Right lobe of liver (tissue), 6 donors: ENCODE data around the gene FEV. TPM values are rescaled to one million over a fixed set of nuclear protein-coding genes. Genes with fewer than 3 reads are reported as not detected.

ENCODE experiments used
- ATAC-seq, 4 donors: fragments of 200-7000 bp; cut with Tn5 transposase; one replicate each; pipeline ENCODE4 v1.9.1; 2020; ENCODE audit warnings: mild to moderate bottlenecking in 4 of 4, moderate library complexity in 4 of 4
- DNase-seq, 3 donors: peaks; one replicate each; pipeline ENCODE4 v3.0.0-alpha.2; 2020
- H3K27ac ChIP-seq, 3 donors: fragments of 200-600 bp; one replicate each; pipeline ENCODE4 v1.8.0; 2022
- H3K27me3 ChIP-seq, 2 donors: fragments of 200-600 bp; one replicate each; pipeline ENCODE4 v1.8.0; 2022
- H3K36me3 ChIP-seq, 4 donors: fragments of 200-600 bp; sonication (generic) in 1 of 4; one replicate each; pipeline versions ENCODE4 v1.5.1 to v1.8.0; 2017 to 2022; ENCODE audit warnings: control low read depth in 1 of 4
- H3K4me1 ChIP-seq, 4 donors: fragments of 200-600 bp; sonication (generic) in 1 of 4; one replicate each; pipeline versions ENCODE4 v1.5.1 to v1.8.0; 2017 to 2022; ENCODE audit warnings: control low read depth in 1 of 4
- H3K4me3 ChIP-seq, 3 donors: fragments of 200-600 bp; one replicate each; pipeline ENCODE4 v1.8.0; 2022
- H3K9me3 ChIP-seq, 4 donors: fragments of 200-600 bp; sonication (generic) in 1 of 4; one replicate each; pipeline versions ENCODE4 v1.5.1 to v1.8.0; 2017 to 2022; ENCODE audit warnings: control low read depth in 1 of 4
- POLR2A ChIP-seq: fragments of 450-650 bp; IDR thresholded peaks from one replicate; pipeline ENCODE4 v1.6.1; 2017; ENCODE audit warnings: antibody characterized with exemption, mild to moderate bottlenecking
- WGBS: methylation state at CpG from one replicate; pipeline ENCODE4 v1.1.6; 2018; ENCODE audit warnings: low coverage, low lambda C conversion rate; ENCODE audit not compliant: insufficient coverage; ENCODE audit errors: missing lambda C conversion rate; 5-methylcytosine and 5-hydroxymethylcytosine counted together
- intact Hi-C, 2 donors: fragments of 100-400 bp; cut with DNase I; formaldehyde crosslinking; loops; one replicate each; pipeline versions ENCODE4 v1.11.2 to v1.14.1; 2022
- total RNA-seq, 6 experiments: library from RNA; depleted of rRNA in 2 of 6; stranded (reverse); fragments of >200 nt in 2 of 6; fragmentation: NEBNext Ultra II Directional in 3 of 6; extraction: Animal tissue kit (Norgen Biotek cat#: 25700) in 3 of 6; gene quantifications; one replicate each; pipeline versions ENCODE4 v1.1.0 to v1.2.4, GENCODE V29; 2016 to 2023
- TF ChIP-seq, protein P1 (sequence below), 4 donors: fragments of 200-600 bp in 3 of 4; fragments of 450-650 bp in 1 of 4; IDR thresholded peaks; one replicate each; pipeline versions ENCODE4 v1.5.1 to v1.8.0; 2016 to 2022; ENCODE audit warnings: antibody characterized with exemption in 4 of 4, mild to moderate bottlenecking in 2 of 4
- donor health status: DM: no; HTN: yes; CAD: no.
- donor health status: DM: no; HTN: no; CAD: no.
- donor health status: DM: no; HTN: no; CAD: no.
- donor health status: DM: no; HTN: yes; CAD: no.
- donor health status: DM: no; HTN: yes; CAD: no.

Gene FEV
- total RNA-seq, 6 experiments from 2014 or later = not detected

DNA sequence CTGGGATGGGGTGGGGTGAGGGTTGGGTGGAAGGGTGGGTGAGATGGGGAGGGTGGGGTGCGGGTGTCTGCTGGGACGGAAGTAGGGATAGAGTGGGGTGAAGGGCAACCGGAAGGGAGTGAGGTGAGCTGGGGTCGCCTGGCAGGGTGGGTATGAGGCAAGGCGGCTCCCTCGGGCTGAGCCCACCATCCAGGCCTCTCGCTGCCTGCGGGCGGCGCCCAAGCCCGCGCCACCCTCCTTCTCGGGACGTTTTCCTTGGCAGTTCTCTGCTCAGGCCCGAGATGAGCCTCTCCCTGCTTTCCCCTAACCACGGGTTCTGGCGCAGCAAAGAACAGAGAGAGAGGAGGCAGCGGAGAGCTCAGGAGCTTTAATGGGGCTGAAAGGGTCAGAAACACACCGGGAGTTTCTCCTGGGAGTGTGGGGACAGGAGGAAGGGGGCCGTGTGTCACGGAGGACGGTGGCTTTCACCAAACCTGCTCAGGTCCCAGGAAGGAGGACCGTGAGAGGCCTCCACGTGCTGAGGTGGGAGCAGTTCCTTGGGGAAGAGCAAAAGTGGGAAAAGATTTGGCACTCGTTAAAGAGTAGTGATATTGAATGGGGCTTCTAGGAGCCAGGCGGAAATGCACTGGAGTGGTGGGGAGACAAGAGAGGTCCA lies 4.1 kb downstream of the FEV start:
- Histone ChIP-seq H3K4me1 (peaks cover 0 to 20% (median 3%) of the 10 kb centered on the region in 4 donors), H3K4me3 (no peak overlapping the region)
- TF ChIP-seq, protein P1, sequence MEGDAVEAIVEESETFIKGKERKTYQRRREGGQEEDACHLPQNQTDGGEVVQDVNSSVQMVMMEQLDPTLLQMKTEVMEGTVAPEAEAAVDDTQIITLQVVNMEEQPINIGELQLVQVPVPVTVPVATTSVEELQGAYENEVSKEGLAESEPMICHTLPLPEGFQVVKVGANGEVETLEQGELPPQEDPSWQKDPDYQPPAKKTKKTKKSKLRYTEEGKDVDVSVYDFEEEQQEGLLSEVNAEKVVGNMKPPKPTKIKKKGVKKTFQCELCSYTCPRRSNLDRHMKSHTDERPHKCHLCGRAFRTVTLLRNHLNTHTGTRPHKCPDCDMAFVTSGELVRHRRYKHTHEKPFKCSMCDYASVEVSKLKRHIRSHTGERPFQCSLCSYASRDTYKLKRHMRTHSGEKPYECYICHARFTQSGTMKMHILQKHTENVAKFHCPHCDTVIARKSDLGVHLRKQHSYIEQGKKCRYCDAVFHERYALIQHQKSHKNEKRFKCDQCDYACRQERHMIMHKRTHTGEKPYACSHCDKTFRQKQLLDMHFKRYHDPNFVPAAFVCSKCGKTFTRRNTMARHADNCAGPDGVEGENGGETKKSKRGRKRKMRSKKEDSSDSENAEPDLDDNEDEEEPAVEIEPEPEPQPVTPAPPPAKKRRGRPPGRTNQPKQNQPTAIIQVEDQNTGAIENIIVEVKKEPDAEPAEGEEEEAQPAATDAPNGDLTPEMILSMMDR (IDR thresholded peaks at IDR 0.05) = no peak
- TF ChIP-seq POLR2A = no peak

DNA sequence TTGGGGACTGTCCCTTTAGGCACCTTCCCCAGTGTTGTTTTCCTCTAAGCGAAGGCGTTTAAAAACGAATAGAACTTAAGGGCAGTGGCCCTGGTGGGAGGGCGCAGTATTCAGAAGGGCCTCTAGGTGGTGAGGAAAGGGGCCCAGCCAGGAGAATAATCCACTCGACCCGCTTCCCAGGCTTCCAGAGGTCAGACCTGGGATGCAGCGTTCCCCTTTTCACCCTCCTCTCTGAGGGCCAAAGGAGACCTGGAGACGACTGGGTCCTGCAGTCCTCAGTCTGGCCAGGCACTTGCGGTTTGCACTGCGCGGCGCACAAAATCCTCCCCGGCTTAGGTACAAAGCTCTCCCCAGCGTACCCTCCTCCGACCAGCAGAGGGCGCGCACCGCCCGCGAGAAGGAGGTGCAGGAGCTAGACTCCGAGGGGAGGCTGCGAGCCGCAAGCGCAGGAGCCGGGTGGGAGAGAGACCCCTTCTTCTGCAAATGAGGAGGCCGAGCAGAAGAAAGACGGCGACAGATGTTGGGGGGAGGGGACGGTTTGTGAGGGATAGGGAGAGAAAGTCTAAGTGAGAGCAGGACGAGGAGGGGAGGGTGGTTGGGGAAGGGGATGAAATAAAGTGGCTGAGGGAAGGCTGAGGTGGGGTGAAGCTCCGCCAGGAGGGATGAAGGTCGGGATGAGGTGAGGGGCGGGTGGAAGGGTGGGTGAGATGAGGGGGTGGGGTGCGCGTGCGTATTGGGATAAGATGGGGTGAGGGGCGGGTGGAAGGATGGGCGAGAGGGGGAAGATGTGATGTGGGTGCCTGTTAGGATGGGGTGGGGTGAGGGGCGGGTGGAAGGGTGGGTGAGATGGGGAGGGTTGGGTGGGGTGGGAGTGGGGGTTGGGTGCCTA lies 4.9 kb downstream of the FEV start:
- Histone ChIP-seq H3K4me1 (peaks cover 0 to 20% (median 3%) of the 10 kb centered on the region in 4 donors), H3K27ac (no peak overlapping the region), H3K27me3 (peaks cover 14 to 31% of the 10 kb centered on the region in 2 donors), H3K36me3 (no peaks in the 10 kb centered on the region), H3K9me3 (no peaks in the 10 kb centered on the region), H3K4me3 (no peak overlapping the region)
- no peak for TF ChIP-seq POLR2A
- TF ChIP-seq, protein P1 (IDR thresholded peaks at IDR 0.05) = peak; percentile 83 to 94 (median 90)
- peak; percentile 92 to 94 (median 93) for ATAC-seq
- WGBS = 1% methylated on average over 35 of the region's 39 CpGs
- intact Hi-C loops = no loop called here
- peak; percentile 82 to 84 (median 83) for DNase-seq

More for the DNA sequence above, 4.1 kb downstream of the FEV start:
- WGBS = 3% methylated on average over 18 of the region's 26 CpGs
- DNase-seq = no peak
- no peak overlapping the region for H3K27ac ChIP-seq
- no peaks in the 10 kb centered on the region for H3K36me3 ChIP-seq
- peaks cover 14 to 35% of the 10 kb centered on the region in 2 donors for H3K27me3 ChIP-seq
- H3K9me3 ChIP-seq = no peaks in the 10 kb centered on the region
- no peak for ATAC-seq
- intact Hi-C loops = no loop called here

DNA sequence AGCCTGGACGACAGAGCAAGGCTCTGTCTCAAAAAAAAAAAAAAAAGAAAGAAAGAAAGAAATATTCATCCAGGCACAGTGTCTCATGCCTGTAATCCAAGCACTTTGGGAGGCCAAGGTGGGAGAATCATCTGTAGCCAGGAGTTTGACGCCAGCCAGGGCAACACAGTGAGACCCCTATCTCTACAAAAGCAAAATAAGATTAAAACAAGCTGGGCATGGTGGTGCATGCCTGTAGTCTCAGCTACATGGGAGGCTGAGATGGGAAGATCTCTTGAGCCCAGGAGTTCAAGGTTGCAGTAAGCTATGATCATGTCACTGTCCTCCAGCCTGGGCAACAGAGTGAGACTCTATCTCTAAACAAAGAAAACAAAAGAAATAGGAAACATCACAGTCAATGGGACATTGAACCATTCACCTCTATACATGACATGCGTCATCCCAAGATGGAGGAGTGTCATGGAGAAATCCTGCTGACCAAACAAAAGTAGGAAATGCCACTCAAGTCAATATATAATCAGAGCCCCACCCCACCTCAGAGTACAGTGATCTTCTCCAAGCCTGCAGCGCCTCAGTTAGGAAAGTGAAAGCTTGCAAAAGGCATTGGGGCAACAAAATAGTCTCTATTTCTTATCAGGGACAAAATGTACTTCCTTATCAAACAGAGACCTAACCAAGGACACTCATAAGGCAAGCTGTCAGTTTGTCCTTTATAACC lies 9.8 kb downstream of the FEV start:
- ATAC-seq (no peak), DNase-seq (no peak)
- H3K9me3 ChIP-seq = no peaks in the 10 kb centered on the region
- intact Hi-C loops = no loop called here
- no peak overlapping the region for H3K4me3 ChIP-seq
- no peak overlapping the region for H3K27ac ChIP-seq
- H3K27me3 ChIP-seq = no peaks in the 10 kb centered on the region
- no peaks in the 10 kb centered on the region for H3K4me1 ChIP-seq
- TF ChIP-seq, protein P1 (IDR thresholded peaks at IDR 0.05) = no peak
- TF ChIP-seq POLR2A = no peak
- no peaks in the 10 kb centered on the region for H3K36me3 ChIP-seq
- 47% methylated on average over 4 of the region's 4 CpGs for WGBS

DNA sequence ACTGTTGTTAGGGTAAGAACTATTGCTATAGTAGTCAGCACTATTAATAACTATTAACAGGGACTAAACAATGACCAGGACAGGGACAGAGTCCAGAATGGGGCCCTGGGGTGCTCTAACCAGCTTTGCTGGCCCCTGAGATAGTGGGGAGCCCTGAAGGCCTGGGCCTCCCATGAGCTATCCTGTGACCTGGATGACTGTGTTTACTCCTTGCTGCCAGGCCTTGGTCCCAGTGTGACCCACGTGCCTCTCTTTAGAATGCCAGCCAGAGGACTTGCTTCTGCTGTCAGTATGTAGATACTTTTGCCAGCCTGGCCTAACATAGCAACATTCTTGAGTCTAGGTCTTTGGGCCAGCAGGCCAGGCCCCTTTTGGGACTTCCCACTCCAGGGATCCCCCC lies 14.1 kb downstream of the FEV start:
- H3K27me3 ChIP-seq = no peaks in the 10 kb centered on the region
- H3K4me1 ChIP-seq = no peaks in the 10 kb centered on the region
- ATAC-seq (no peak), DNase-seq (no peak)
- no peaks in the 10 kb centered on the region for H3K36me3 ChIP-seq
- no peak overlapping the region for H3K27ac ChIP-seq
- H3K4me3 ChIP-seq = no peak overlapping the region
- no peak for TF ChIP-seq POLR2A
- TF ChIP-seq, protein P1 (IDR thresholded peaks at IDR 0.05) = no peak
- H3K9me3 ChIP-seq = no peaks in the 10 kb centered on the region
- intact Hi-C loops = no loop called here
- 13% methylated on average over 1 of the region's 1 CpG for WGBS
